Naive thymus-derived CD4-positive, alpha-beta T cell (primary cell): ENCODE results near the gene GANAB. TPM values are rescaled to one million over a fixed set of nuclear protein-coding genes. Genes with fewer than 3 reads are reported as not detected.
"Not testable (repeated sequence)": the region's sequence is repeated elsewhere in the genome, so short reads cannot be mapped to it uniquely, and the experiment has no call there.

Experiments
- ATAC-seq: fragments of 150-1000 bp; cut with Tn5 transposase; 2 replicates; pipeline ENCODE4 v1.10.0; 2021; ENCODE audit warnings: mild to moderate bottlenecking, moderate library complexity
- CTCF ChIA-PET: fragments of 350-600 bp; sonication (Branson Sonifier 250); formaldehyde crosslinking; loops from one replicate; lab custom pipeline; 2021; ENCODE audit warnings: antibody characterized with exemption; lab: Charles Lee
- POLR2A ChIA-PET: fragments of 350-600 bp; sonication (Branson Sonifier 250); formaldehyde crosslinking; loops from one replicate; lab custom pipeline; 2021; ENCODE audit warnings: antibody characterized with exemption, inconsistent platforms; lab: Charles Lee
- DNase-seq, 9 donors: peaks; one replicate each; pipeline versions ENCODE4 v3.0.0 to v3.0.0-alpha.2; 2020 to 2022; ENCODE audit warnings: mixed read lengths in 1 of 9
- H3K27ac ChIP-seq: one replicate; pipeline ENCODE4 v1.7.0; 2013; ENCODE audit warnings: mild to moderate bottlenecking, low read depth, low read length, moderate library complexity
- H3K27me3 ChIP-seq, 2 donors: one replicate each; pipeline ENCODE4 v1.7.0; 2013; ENCODE audit warnings: low read length in 2 of 2, mild to moderate bottlenecking in 2 of 2, moderate library complexity in 2 of 2; ENCODE audit not compliant: control insufficient read depth in 2 of 2, insufficient read depth in 2 of 2
- H3K36me3 ChIP-seq, 3 experiments: 1 replicate in 2 of 3; 2 replicates in 1 of 3; pipeline ENCODE4 v1.7.0; 2013; ENCODE audit warnings: low read length in 3 of 3, mild to moderate bottlenecking in 3 of 3, moderate library complexity in 1 of 3; ENCODE audit not compliant: insufficient read depth in 3 of 3, control insufficient read depth in 2 of 3
- H3K4me1 ChIP-seq, 2 donors: one replicate each; pipeline ENCODE4 v1.7.0; 2013; ENCODE audit warnings: low read length in 2 of 2, mild to moderate bottlenecking in 2 of 2, moderate library complexity in 1 of 2; ENCODE audit not compliant: control insufficient read depth in 2 of 2, insufficient read depth in 2 of 2
- H3K4me3 ChIP-seq: 2 replicates; pipeline ENCODE4 v1.7.0; 2013; ENCODE audit warnings: mild to moderate bottlenecking, low read length
- H3K9me3 ChIP-seq, 3 experiments: 1 replicate in 2 of 3; 2 replicates in 1 of 3; pipeline ENCODE4 v1.7.0; 2013; ENCODE audit warnings: low read length in 3 of 3; ENCODE audit not compliant: control insufficient read depth in 2 of 3
- H3K27ac Mint-ChIP-seq, 9 donors: one replicate each; pipeline ENCODE4 v1.8.0; 2020 to 2022; ENCODE audit warnings: mixed read lengths in 9 of 9, mild to moderate bottlenecking in 8 of 9, moderate library complexity in 5 of 9, inconsistent platforms in 2 of 9
- H3K27me3 Mint-ChIP-seq, 5 donors: one replicate each; pipeline ENCODE4 v1.8.0; 2021 to 2022; ENCODE audit warnings: mixed read lengths in 5 of 5, mild to moderate bottlenecking in 1 of 5
- H3K36me3 Mint-ChIP-seq, 5 donors: one replicate each; pipeline ENCODE4 v1.8.0; 2020 to 2022; ENCODE audit warnings: mixed read lengths in 5 of 5, mild to moderate bottlenecking in 3 of 5, inconsistent platforms in 1 of 5
- H3K4me1 Mint-ChIP-seq, 7 donors: one replicate each; pipeline ENCODE4 v1.8.0; 2020 to 2022; ENCODE audit warnings: mixed read lengths in 7 of 7, mild to moderate bottlenecking in 3 of 7, inconsistent platforms in 1 of 7
- H3K4me3 Mint-ChIP-seq, 10 donors: one replicate each; pipeline ENCODE4 v1.8.0; 2020 to 2022; ENCODE audit warnings: mild to moderate bottlenecking in 10 of 10, mixed read lengths in 10 of 10, moderate library complexity in 6 of 10, inconsistent platforms in 2 of 10
- H3K9me3 Mint-ChIP-seq, 11 donors: one replicate each; pipeline ENCODE4 v1.8.0; 2020 to 2022; ENCODE audit warnings: mixed read lengths in 11 of 11, mild to moderate bottlenecking in 4 of 11, inconsistent platforms in 1 of 11, moderate library complexity in 1 of 11
- intact Hi-C, 2 donors: fragments of 100-400 bp; cut with micrococcal nuclease; formaldehyde crosslinking; loops; one replicate each; pipeline ENCODE4 v1.15.1; 2023
- polyA plus RNA-seq, 2 donors: library from polyadenylated mRNA; unstranded; fragments of 300-500 nt; fragmentation: Illumina TruSeq; gene quantifications; one replicate each; pipeline ENCODE4 v1.2.3, GENCODE V29; 2021
- total RNA-seq, 6 experiments: library from RNA in 5 of 6; stranded (reverse) in 5 of 6; gene quantifications; 1 replicate in 5 of 6; 2 replicates in 1 of 6; pipeline ENCODE4 v1.2.3 and lab custom pipeline; 2021 to 2026

GANAB gene
- total RNA-seq (100 to 1,000 TPM; 203 to 313 (median 286) TPM), polyA plus RNA-seq (100 to 1,000 TPM; 157 to 189 TPM), total RNA-seq (lab: John Stamatoyannopoulos, UW) (169 reads per million, percentile 91 among the genes with 10 or more reads in this experiment)

DNA sequence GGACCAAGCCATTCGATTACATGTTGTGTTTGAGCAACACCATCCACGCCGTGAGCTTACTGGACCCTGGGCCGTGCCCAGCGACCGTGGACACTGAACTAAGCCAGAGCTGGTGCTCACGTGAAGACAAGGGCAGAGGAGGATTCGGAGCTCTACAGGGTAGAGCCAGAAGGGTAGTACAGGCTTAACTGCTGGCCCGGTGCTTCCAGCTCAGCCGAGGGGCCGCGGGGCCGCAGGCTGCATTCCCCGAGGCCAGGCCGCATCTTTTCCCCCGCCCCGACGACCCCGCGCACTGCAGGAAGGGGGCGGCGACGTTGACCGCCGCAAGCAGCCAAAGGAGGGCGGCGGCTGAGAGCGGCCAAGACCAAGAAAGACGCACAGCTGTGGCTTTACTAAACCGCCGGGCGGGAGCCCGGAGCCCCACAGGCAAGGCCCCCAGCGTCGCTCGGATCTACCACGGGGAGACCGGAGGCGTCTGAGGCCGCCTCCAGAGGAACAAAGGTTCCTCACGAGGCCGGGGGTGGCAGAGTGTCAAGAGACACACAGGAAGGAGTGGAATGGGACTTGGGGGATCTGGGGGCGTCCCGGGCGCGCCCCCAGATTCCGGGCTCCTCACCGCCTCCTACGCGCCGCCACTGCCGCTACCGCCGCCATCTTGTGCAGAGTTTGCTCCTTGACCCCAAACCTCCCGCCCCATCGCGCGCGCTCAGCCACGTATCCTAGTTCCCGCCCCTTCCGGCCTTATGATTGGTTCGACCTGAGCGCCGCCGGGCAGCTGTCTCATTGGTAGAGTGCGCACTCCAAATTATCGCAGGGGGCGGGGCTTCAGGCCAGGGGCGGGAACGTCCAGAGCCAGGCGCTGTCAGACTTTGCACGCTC, at the start of gene GANAB:
Gene GANAB, minus strand, starts transcription at position 668 of the 879 bp plus-strand sequence. Its CDS starts 14 bp downstream, at position 654.
- no peaks in the 10 kb centered on the region for H3K27me3 Mint-ChIP-seq
- peak within 1 kb of the TSS; percentile 94 to 99 (median 98) for H3K4me3 Mint-ChIP-seq
- H3K9me3 Mint-ChIP-seq = no peaks in the 10 kb centered on the region
- H3K4me1 Mint-ChIP-seq = peaks cover 6 to 44% (median 37%) of the 10 kb centered on the region in 7 donors
- CTCF ChIA-PET = interaction anchor here (0.7 to 1.0 kb wide), 3 partner anchors 9 to 23 kb away, joined by 3 to 4 read pairs (median 3); partner anchors contain the start of genes C11orf98 and CSKMT
- peaks cover 6 to 25% of the 10 kb centered on the region in 2 donors for H3K4me1 ChIP-seq
- H3K36me3 ChIP-seq = peaks cover 0 to 37% (median 4%) of the 10 kb centered on the region in 3 experiments
- peak; percentile 99 for ATAC-seq
- peak within 1 kb of the TSS; percentile 92 to 98 (median 96) for H3K27ac Mint-ChIP-seq
- POLR2A ChIA-PET = interaction anchor here (0.6 to 21.6 kb wide), 27 partner anchors 9 to 1621 kb away, joined by 3 to 332 read pairs (median 5); partner anchors contain the start of genes B3GAT3, BSCL2, C11orf98 and CSKMT
- no peaks in the 10 kb centered on the region for H3K9me3 ChIP-seq
- no peaks in the 10 kb centered on the region for H3K27me3 ChIP-seq
- H3K36me3 Mint-ChIP-seq = peaks cover 0 to 21% (median 0%) of the 10 kb centered on the region in 5 donors
- peak within 1 kb of the TSS; percentile 97 for H3K27ac ChIP-seq
- intact Hi-C loops = loop anchor here (1.0 to 2.0 kb wide), 12 partner anchors 7 to 81 kb away; partner anchors contain the start of genes C11orf98 (in 2 of the 2), CSKMT (in 2 of the 2), EML3 (in 2 of the 2) and HNRNPUL2 (in 2 of the 2)
- H3K4me3 ChIP-seq = peak within 1 kb of the TSS; percentile 84
- DNase-seq = peak; percentile 89 to 99 (median 97)

GRCh38 chr11:62694455-62695167, 48.2 kb upstream of the GANAB start:
- Histone ChIP-seq H3K27me3 (no peaks in the 10 kb centered on the region), H3K27ac (no peak overlapping the region), H3K9me3 (no peaks in the 10 kb centered on the region), H3K4me3 (no peak overlapping the region), H3K4me1 (peaks cover 0 to 6% of the 10 kb centered on the region in 2 donors), H3K36me3 (peaks cover 0 to 32% (median 0%) of the 10 kb centered on the region in 3 experiments)
- CTCF ChIA-PET = interaction anchor here (0.7 to 4.8 kb wide), 14 partner anchors 14 to 274 kb away, joined by 3 to 31 read pairs (median 4); partner anchors contain the start of genes B3GAT3, C11orf98, CSKMT and TUT1
- DNase-seq (peak; percentile 50 to 80 (median 70)), ATAC-seq (peak; percentile 93)
- H3K27me3 Mint-ChIP-seq = no peaks in the 10 kb centered on the region
- H3K9me3 Mint-ChIP-seq = no peaks in the 10 kb centered on the region
- H3K4me1 Mint-ChIP-seq = peaks cover 0 to 8% (median 6%) of the 10 kb centered on the region in 7 donors
- POLR2A ChIA-PET = interaction anchor here (0.7 to 5.7 kb wide), 10 partner anchors 11 to 102 kb away, joined by 3 to 26 read pairs (median 4); partner anchors contain the start of genes C11orf98, CSKMT, HNRNPUL2 and INTS5
- H3K36me3 Mint-ChIP-seq = peaks cover 0 to 22% (median 14%) of the 10 kb centered on the region in 5 donors
- H3K4me3 Mint-ChIP-seq = peak overlapping the region in 1 of 10 donors; percentile 14
- H3K27ac Mint-ChIP-seq = peak overlapping the region in 5 of 9 donors; percentile 1 to 78 (median 18)
- intact Hi-C loops = loop anchor here (1.0 to 5.0 kb wide), 6 partner anchors 13 to 312 kb away; partner anchors contain the start of gene EML3 (in 2 of the 2)

- CTCF ChIA-PET = interaction anchor here (0.7 to 4.8 kb wide), 10 partner anchors 13 to 269 kb away, joined by 3 to 31 read pairs (median 4); partner anchors contain the start of genes C11orf98, CSKMT and TUT1
- not testable (repeated sequence) for H3K9me3 Mint-ChIP-seq, H3K27me3 ChIP-seq, ATAC-seq, DNase-seq, H3K9me3 ChIP-seq, H3K4me3 ChIP-seq, H3K4me1 Mint-ChIP-seq, H3K27me3 Mint-ChIP-seq, H3K27ac Mint-ChIP-seq, H3K4me3 Mint-ChIP-seq, H3K27ac ChIP-seq, H3K4me1 ChIP-seq
- H3K36me3 ChIP-seq = peaks cover 0 to 34% (median 0%) of the 10 kb centered on the region in 3 experiments
- intact Hi-C loops = loop anchor here (1.0 to 5.0 kb wide), 6 partner anchors 12 to 311 kb away; partner anchors contain the start of gene EML3 (in 1 of the 2)
- POLR2A ChIA-PET = interaction anchor here (1.0 to 5.7 kb wide), 5 partner anchors 12 to 101 kb away, joined by 4 to 26 read pairs (median 5); partner anchors contain the start of genes LBHD1 and TUT1
- peaks cover 0 to 23% (median 14%) of the 10 kb centered on the region in 5 donors for H3K36me3 Mint-ChIP-seq
Measured at GRCh38 chr11:62693624-62694023, 47.2 kb upstream of the GANAB start.

DNA sequence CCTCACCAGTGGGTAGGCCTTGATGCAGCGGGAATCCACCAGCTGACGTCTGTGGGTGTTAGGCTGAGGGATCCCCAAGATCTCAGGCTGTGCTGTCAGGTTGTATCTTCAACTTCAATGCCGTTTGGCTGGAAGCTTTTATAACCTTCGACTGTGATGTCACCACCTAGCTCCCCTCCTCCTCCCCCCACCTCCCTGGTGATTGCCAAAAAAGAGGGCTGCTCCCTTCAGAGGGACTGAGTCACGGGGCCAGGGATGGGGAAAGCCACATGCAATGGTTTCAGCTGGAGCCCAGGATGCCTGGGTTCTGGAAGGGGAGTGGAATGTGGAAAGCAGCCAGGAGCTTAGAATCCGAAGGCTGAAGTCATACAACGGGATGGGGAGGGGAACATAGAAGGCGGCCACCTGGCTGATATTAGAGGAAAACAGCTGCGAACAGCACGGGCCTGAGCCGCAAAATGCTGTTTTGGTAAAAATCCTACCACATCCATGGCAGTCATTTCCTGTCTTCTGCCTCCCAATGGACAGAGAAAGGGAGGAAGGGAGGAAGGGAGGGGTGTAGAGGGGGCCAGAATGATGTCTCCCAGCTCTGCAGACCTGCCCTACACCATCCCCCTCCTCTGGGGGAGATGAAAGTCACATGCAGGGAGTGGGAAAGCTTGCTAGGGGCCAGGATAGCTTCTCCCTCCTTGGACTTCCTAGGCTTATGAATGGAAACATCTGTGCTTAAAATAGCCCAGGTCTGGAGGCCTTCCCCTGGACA, 43.2 kb upstream of the GANAB start, which contains the start of gene LRRN4CL:
Gene LRRN4CL, minus strand, starts transcription at position 110 of the 763 bp plus-strand sequence. CDS start 1,022 bp downstream, outside the sequence.
- no peaks in the 10 kb centered on the region for H3K9me3 ChIP-seq
- DNase-seq (no peak), ATAC-seq (no peak)
- intact Hi-C loops = loop anchor here in 1 of 2 donors (5.0 kb wide), 1 partner anchor 307 kb away; no protein-coding TSS in a partner anchor
- peaks cover 0 to 3% of the 10 kb centered on the region in 2 donors for H3K4me1 ChIP-seq
- no peak within 1 kb of the TSS for H3K4me3 ChIP-seq
- POLR2A ChIA-PET = interaction anchor here (0.6 to 5.7 kb wide), 10 partner anchors 9 to 357 kb away, joined by 3 to 26 read pairs (median 3); partner anchors contain the start of genes BSCL2, C11orf98, CSKMT and GNG3
- Mint-ChIP-seq H3K9me3 (no peaks in the 10 kb centered on the region), H3K4me1 (peaks cover 0 to 3% (median 2%) of the 10 kb centered on the region in 7 donors), H3K27ac (peak within 1 kb of the TSS in 1 of 9 donors; percentile 39), H3K4me3 (no peak within 1 kb of the TSS), H3K27me3 (peaks cover 6 to 13% (median 10%) of the 10 kb centered on the region in 5 donors), H3K36me3 (peaks cover 0 to 23% (median 14%) of the 10 kb centered on the region in 5 donors)
- H3K27me3 ChIP-seq = no peaks in the 10 kb centered on the region
- CTCF ChIA-PET = interaction anchor here (0.7 to 1.9 kb wide), 4 partner anchors 9 to 265 kb away, joined by 3 to 5 read pairs (median 3); no protein-coding TSS in a partner anchor
- peaks cover 0 to 34% (median 0%) of the 10 kb centered on the region in 3 experiments for H3K36me3 ChIP-seq
- H3K27ac ChIP-seq = no peak within 1 kb of the TSS

GRCh38 chr11:62688491-62688890, 42.1 kb upstream of the GANAB start:
- H3K36me3 Mint-ChIP-seq = peaks cover 0 to 23% (median 14%) of the 10 kb centered on the region in 5 donors
- no peak overlapping the region for H3K27ac Mint-ChIP-seq
- Histone ChIP-seq H3K9me3 (no peaks in the 10 kb centered on the region), H3K36me3 (peaks cover 0 to 34% (median 0%) of the 10 kb centered on the region in 3 experiments), H3K4me1 (no peaks in the 10 kb centered on the region), H3K27ac (no peak overlapping the region), H3K4me3 (no peak overlapping the region), H3K27me3 (no peaks in the 10 kb centered on the region)
- DNase-seq = no peak
- H3K4me3 Mint-ChIP-seq = no peak overlapping the region
- CTCF ChIA-PET = interaction anchor here (0.7 kb wide), 1 partner anchor 10 kb away, joined by 3 read pairs; no protein-coding TSS in a partner anchor
- no peak for ATAC-seq
- intact Hi-C loops = no loop called here
- POLR2A ChIA-PET = interaction anchor here (0.6 to 1.5 kb wide), 4 partner anchors 12 to 97 kb away, joined by 3 to 6 read pairs (median 3); partner anchors contain the start of genes C11orf98, CSKMT, LBHD1 and TUT1
- H3K4me1 Mint-ChIP-seq = no peaks in the 10 kb centered on the region
- no peaks in the 10 kb centered on the region for H3K9me3 Mint-ChIP-seq
- peaks cover 6 to 13% (median 10%) of the 10 kb centered on the region in 5 donors for H3K27me3 Mint-ChIP-seq
